ENCODE results near the gene NPR2. TPM values are rescaled to one million over a fixed set of nuclear protein-coding genes. Genes with fewer than 3 reads are reported as not detected.
A peak's percentile ranks its signal among the peaks of the same experiment; 100 is the strongest.

The NPR2 gene
- total and polyA plus RNA-seq, 2 of the 13 experiments (the other 11 are each of a cell fraction or from before 2014, with no cell fraction given) = 7.4 to 9.4 TPM

DNA sequence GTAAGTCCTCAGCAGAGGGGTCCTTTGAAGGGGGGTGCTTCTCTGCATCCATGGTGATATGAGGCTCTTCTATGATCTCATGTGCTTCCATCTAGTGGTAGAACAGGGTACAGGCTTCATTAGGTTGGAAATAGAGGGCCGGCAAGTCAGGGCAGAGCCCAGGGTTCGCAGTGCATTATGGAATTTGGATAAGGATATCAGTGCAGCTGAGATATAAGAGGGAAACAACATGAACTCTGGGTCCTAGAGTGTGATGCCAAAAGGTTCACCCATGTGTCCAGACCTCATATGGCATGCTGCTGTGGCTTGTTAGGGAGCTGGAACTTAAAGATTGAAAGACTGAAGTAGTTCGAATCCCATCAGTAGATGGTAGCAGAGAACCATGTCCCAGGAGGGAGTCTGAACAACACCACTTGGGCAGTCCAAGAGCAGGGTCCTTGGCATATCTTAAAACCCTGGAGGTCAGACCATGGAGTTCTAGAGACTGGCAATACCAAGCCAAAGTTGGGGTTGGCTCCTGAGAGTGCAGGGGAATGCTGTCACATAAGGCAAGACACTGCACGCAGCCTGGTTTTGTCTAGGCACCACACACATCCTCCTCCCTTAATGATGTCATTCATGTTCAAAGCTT, 34.8 kb downstream of the NPR2 start (continued):
- TF ChIP-seq ZNF326 (CRISPR knock-in tag; IDR thresholded peaks at IDR 0.05; ENCODE audit: borderline replicate concordance) (no peak), SUZ12 (IDR thresholded peaks at IDR 0.05; ENCODE audit: low read depth, low read length) (no peak), ZBTB3 (CRISPR knock-in tag; IDR thresholded peaks at IDR 0.05; ENCODE audit: borderline replicate concordance, low read depth) (no peak), ZC3H4 (CRISPR knock-in tag; IDR thresholded peaks at IDR 0.05; ENCODE audit: borderline replicate concordance) (no peak), ZFP36 (IDR thresholded peaks at IDR 0.05; ENCODE audit: borderline replicate concordance, low read depth, low read length, partially characterized antibody) (no peak), KDM3A (CRISPR knock-in tag; IDR thresholded peaks at IDR 0.05; ENCODE audit: low read depth) (no peak), SP4 (CRISPR knock-in tag; IDR thresholded peaks at IDR 0.05) (no peak), NR2F2 (IDR thresholded peaks at IDR 0.05; ENCODE audit: borderline replicate concordance, low read depth) (no peak), RAD21 (CRISPR knock-in tag; IDR thresholded peaks at IDR 0.05) (peak; percentile 55; the same call in 1 of the 2 replicates), SP2 (CRISPR knock-in tag; IDR thresholded peaks at IDR 0.05) (no peak), SAFB2 (CRISPR knock-in tag; IDR thresholded peaks at IDR 0.05; ENCODE audit: borderline replicate concordance, low read depth) (no peak)
- TF ChIP-seq, protein P1, sequence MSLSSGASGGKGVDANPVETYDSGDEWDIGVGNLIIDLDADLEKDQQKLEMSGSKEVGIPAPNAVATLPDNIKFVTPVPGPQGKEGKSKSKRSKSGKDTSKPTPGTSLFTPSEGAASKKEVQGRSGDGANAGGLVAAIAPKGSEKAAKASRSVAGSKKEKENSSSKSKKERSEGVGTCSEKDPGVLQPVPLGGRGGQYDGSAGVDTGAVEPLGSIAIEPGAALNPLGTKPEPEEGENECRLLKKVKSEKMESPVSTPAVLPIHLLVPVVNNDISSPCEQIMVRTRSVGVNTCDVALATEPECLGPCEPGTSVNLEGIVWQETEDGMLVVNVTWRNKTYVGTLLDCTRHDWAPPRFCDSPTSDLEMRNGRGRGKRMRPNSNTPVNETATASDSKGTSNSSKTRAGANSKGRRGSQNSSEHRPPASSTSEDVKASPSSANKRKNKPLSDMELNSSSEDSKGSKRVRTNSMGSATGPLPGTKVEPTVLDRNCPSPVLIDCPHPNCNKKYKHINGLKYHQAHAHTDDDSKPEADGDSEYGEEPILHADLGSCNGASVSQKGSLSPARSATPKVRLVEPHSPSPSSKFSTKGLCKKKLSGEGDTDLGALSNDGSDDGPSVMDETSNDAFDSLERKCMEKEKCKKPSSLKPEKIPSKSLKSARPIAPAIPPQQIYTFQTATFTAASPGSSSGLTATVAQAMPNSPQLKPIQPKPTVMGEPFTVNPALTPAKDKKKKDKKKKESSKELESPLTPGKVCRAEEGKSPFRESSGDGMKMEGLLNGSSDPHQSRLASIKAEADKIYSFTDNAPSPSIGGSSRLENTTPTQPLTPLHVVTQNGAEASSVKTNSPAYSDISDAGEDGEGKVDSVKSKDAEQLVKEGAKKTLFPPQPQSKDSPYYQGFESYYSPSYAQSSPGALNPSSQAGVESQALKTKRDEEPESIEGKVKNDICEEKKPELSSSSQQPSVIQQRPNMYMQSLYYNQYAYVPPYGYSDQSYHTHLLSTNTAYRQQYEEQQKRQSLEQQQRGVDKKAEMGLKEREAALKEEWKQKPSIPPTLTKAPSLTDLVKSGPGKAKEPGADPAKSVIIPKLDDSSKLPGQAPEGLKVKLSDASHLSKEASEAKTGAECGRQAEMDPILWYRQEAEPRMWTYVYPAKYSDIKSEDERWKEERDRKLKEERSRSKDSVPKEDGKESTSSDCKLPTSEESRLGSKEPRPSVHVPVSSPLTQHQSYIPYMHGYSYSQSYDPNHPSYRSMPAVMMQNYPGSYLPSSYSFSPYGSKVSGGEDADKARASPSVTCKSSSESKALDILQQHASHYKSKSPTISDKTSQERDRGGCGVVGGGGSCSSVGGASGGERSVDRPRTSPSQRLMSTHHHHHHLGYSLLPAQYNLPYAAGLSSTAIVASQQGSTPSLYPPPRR (CRISPR knock-in tag; IDR thresholded peaks at IDR 0.05; ENCODE audit: borderline replicate concordance) = no peak
- TF ChIP-seq, protein P2, sequence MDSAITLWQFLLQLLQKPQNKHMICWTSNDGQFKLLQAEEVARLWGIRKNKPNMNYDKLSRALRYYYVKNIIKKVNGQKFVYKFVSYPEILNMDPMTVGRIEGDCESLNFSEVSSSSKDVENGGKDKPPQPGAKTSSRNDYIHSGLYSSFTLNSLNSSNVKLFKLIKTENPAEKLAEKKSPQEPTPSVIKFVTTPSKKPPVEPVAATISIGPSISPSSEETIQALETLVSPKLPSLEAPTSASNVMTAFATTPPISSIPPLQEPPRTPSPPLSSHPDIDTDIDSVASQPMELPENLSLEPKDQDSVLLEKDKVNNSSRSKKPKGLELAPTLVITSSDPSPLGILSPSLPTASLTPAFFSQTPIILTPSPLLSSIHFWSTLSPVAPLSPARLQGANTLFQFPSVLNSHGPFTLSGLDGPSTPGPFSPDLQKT (CRISPR knock-in tag; IDR thresholded peaks at IDR 0.05; ENCODE audit: borderline replicate concordance) = no peak
